ENCODE results near the gene PADI1. TPM values are rescaled to one million over a fixed set of nuclear protein-coding genes. Genes with fewer than 3 reads are reported as not detected.

PADI1 gene
- total and polyA plus RNA-seq, 2 of the 8 experiments (the other 6 are each of a cell fraction or from before 2014, with no cell fraction given), result 0.20 to 0.30 TPM

DNA sequence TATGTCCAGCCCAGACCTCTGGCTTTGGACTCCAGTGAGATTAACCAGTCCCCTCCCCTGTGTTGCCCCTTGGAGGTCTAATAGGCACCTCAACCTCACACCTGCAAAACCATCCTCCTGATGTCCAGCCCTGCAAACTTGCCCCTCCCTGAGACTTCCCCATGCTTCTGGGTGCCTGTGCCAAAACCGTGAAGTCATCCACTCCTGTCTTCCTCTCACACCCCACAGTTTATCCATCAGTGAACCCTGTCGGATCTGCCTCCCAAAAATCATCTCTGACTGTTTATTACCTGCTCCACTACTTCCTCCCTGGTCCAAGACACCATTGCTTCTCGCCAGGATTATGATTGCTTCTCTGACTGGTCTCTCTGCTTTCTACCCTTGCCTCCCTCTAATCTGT, 31.7 kb upstream of the PADI1 start (continued):
- no peak for TF ChIP-seq EP300 (IDR thresholded peaks at IDR 0.05; ENCODE audit: borderline replicate concordance in 1 of 2, low read depth in 2 of 2, low read length in 2 of 2)
- no peak for TF ChIP-seq SP1 (IDR thresholded peaks at IDR 0.05; ENCODE audit: low read depth, low read length)
- TF ChIP-seq ASH2L (IDR thresholded peaks at IDR 0.05; ENCODE audit: low read length), result no peak
- no peak for TF ChIP-seq HDAC2 (IDR thresholded peaks at IDR 0.05; ENCODE audit: borderline replicate concordance in 1 of 2, low read depth in 2 of 2, low read length in 2 of 2)
